8988T (cell line): Measurements from ENCODE around the gene MPDU1.
A peak's percentile ranks its signal among the peaks of the same experiment; 100 is the strongest.
"Not testable (repeated sequence)": the region's sequence is repeated elsewhere in the genome, so short reads cannot be mapped to it uniquely, and the experiment has no call there.

ENCODE experiments used
- DNase-seq: peaks from one replicate; pipeline ENCODE4 v3.0.0; 2011

The MPDU1 gene

DNA sequence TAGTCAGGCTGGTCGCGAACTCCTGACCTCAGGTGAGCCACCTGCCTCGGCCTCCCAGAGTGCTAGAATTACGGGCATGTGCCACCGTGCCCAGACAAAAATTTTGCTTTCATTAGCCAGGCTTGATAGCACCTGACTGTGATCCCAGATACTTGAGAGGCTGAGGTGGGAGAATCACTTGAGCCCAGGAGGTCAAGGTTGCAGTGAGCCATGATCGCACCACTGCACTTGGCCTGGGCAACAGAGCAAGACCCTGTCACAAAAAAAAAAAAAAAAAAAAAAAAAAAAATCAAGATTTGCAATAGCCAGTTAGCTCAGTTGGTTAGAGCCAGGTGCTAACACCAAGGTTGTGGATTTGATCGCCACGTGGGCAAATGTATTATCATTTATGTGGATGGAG, 37.2 kb downstream of the MPDU1 start:
- DNase-seq, result no peak

- DNase-seq, result no peak
Measured at GRCh38 chr17:7623661-7624060, 40.0 kb downstream of the MPDU1 start.

DNA sequence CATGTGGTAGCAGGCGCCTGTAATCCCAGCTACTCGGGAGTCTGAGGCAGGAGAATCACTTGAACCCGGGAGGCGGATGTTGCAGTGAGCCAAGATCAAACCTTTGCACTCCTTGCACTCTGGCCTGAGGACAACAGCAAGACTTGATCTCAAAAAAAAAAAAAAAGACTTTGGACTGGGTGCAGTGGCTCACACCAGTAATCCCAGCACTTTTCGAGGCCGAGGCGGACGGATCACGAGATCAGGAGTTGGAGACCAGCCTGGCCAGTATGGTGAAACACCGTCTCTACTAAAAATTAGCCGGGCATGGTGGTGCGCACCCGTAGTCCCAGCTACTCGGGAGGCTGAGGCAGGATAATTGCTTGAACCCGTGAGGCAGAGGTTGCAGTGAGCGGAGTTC, 42.1 kb downstream of the MPDU1 start:
- DNase-seq, result not testable (repeated sequence)

DNA sequence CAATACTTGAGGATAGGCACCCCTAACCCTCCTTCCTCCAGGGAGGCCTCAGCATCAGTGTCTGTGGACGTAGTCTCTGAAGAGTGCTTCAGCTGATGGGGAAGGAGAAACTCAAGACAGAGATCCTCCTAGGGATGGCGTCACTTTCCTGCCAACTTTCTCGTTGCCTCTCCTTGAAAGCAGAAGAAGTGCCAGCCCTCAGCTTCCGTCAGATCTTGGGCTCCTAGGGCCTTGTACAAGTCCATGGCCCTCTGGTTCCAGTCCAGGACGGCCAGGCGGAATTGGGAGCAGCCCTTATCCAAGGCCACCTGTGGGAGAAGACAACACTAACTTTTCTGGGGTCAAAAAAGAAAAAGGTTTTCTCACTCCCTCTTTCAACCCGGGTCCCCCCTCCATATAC, 42.7 kb downstream of the MPDU1 start:
- no peak for DNase-seq

GRCh38 chr17:7626956-7627249, 43.3 kb downstream of the MPDU1 start:
- DNase-seq, result no peak

GRCh38 chr17:7627250-7628121, 43.8 kb downstream of the MPDU1 start, which contains the start of gene SAT2:
SAT2 (minus strand) TSS chr17:7627821; CDS start chr17:7627635, 186 bp downstream.
- DNase-seq, result peak; percentile 90

DNA sequence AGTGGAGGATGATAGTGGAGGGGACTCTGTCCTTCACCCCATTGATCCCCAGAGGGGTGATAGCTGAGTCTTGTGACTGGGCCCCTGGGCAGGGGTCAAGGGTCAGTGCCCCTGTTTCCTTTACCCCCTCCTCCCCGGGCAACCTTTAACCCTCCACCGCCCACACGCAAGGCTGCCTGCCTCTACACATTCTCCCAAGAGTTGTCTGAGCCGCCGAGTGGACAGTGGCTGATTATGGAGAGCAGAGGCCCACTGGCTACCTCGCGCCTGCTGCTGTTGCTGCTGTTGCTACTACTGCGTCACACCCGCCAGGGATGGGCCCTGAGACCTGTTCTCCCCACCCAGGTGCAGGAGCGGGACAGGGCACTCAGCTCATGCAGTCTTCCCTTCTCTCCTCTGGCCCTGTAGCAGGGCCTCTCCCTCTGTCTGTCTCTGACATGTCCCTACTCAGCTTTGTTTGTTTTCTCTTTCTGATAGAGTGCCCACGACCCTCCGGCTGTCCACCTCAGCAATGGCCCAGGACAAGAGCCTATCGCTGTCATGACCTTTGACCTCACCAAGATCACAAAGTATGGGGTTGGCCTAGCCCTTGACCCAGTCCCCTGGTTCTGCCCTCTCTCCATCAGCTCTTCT, 46.4 kb downstream of the MPDU1 start, which contains the start of gene SHBG:
Gene SHBG, plus strand, starts transcription at position 197 of the 633 bp plus-strand sequence. Its CDS starts 38 bp downstream, at position 235.
- no peak for DNase-seq

DNA sequence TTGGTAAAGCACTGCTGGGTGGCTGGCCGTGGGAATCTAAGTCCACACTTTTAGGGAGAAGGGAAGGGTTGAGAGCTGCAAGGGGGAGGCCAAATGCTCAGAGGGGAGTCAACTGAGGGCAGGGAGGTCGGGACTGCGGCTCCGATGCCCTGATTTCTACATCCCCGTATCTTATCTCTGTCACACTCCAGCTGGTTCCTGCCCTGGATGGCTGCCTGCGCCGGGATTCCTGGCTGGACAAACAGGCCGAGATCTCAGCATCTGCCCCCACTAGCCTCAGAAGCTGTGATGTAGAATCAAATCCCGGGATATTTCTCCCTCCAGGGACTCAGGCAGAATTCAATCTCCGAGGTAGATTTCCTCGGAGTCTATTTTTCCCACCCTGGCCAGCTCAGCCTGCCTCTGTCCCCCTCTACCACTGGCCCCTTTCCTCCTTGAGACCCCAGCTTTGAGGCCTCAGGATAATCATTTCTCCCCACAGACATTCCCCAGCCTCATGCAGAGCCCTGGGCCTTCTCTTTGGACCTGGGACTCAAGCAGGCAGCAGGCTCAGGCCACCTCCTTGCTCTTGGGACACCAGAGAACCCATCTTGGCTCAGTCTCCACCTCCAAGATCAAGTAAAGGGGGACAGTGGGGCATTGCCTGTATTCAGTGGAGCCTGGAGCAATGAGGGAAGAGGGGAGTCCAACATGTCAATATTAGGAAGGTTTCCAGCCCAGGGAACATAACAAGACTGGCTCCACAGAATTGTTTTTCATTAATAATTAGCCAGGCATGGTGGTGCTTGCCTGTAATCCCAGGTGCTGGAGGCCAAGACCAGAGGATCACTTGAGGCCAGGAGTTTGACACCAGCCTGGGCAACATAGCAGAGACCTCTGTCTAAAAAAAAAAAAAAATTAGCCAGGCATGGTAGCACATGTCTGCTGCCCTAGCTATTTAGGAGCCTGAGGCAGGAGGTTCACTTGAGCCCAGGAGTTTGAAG, 48.0 kb downstream of the MPDU1 start:
- no peak for DNase-seq

- DNase-seq, result no peak
Measured at GRCh38 chr17:7632492-7632894, 48.8 kb downstream of the MPDU1 start.

GRCh38 chr17:7633093-7633492, 49.4 kb downstream of the MPDU1 start:
- DNase-seq, result no peak

GRCh38 chr17:7634384-7634783, 50.7 kb downstream of the MPDU1 start:
- DNase-seq, result peak; percentile 66

DNA sequence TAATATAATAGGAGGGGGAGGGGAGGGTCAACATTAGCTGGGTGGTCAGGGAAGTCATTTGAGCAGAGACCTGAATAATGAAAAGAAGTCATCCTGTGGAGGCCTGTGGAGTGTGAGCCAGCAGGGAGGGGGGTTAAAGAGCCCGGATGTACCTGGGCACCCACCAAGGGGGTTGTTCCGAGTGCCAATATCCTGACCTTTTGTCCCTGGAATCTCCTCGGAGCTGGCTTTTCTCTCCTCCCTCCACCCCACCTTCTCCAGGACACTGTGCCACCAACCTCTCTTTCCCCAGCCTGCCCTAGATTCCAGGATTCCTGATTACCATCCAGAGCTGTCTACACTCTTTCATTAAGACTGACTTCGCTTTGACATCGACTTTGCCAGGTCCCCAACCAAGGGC, 52.5 kb downstream of the MPDU1 start:
- no peak for DNase-seq
